ENCODE results near the gene STARD13.

Gene STARD13

GRCh38 chr13:33275916-33276315 lies 9.6 kb downstream of the STARD13 start:
- no peak for DNase-seq (ENCODE audit: low read depth)

GRCh38 chr13:33274264-33274663 lies 11.3 kb downstream of the STARD13 start:
- no peak for DNase-seq (ENCODE audit: low read depth)

- DNase-seq (ENCODE audit: low read depth) = no peak
These were observed 12.9 kb downstream of the STARD13 start for GRCh38 chr13:33272531-33273124.

GRCh38 chr13:33271759-33272158 lies 13.8 kb downstream of the STARD13 start:
- no peak for DNase-seq (ENCODE audit: low read depth)

- no peak for DNase-seq (ENCODE audit: low read depth)
These were observed 14.5 kb downstream of the STARD13 start for GRCh38 chr13:33270895-33271538.

GRCh38 chr13:33265607-33266006 lies 19.9 kb downstream of the STARD13 start:
- DNase-seq (ENCODE audit: low read depth) = no peak

GRCh38 chr13:33265133-33265532 lies 20.4 kb downstream of the STARD13 start:
- DNase-seq (ENCODE audit: low read depth) = no peak

- DNase-seq (ENCODE audit: low read depth) = no peak
These were observed 21.0 kb downstream of the STARD13 start for GRCh38 chr13:33264620-33264978.

- no peak for DNase-seq (ENCODE audit: low read depth)
These were observed 21.5 kb downstream of the STARD13 start for GRCh38 chr13:33263976-33264619.

GRCh38 chr13:33263484-33263883 lies 22.1 kb downstream of the STARD13 start:
- DNase-seq (ENCODE audit: low read depth) = no peak

- no peak for DNase-seq (ENCODE audit: low read depth)
These were observed 22.6 kb downstream of the STARD13 start for GRCh38 chr13:33262997-33263396.

GRCh38 chr13:33262594-33262993 lies 23.0 kb downstream of the STARD13 start:
- no peak for DNase-seq (ENCODE audit: low read depth)

- no peak for DNase-seq (ENCODE audit: low read depth)
These were observed 23.5 kb downstream of the STARD13 start for GRCh38 chr13:33262062-33262487.

- DNase-seq (ENCODE audit: low read depth) = no peak
These were observed 24.0 kb downstream of the STARD13 start for GRCh38 chr13:33261387-33262061.

- DNase-seq (ENCODE audit: low read depth) = no peak
These were observed 25.1 kb downstream of the STARD13 start for GRCh38 chr13:33260168-33261098.

GRCh38 chr13:33259296-33259695 lies 26.3 kb downstream of the STARD13 start:
- no peak for DNase-seq (ENCODE audit: low read depth)

GRCh38 chr13:33258808-33259193 lies 26.8 kb downstream of the STARD13 start:
- no peak for DNase-seq (ENCODE audit: low read depth)

- no peak for DNase-seq (ENCODE audit: low read depth)
These were observed 27.4 kb downstream of the STARD13 start for GRCh38 chr13:33257841-33258807.

- DNase-seq (ENCODE audit: low read depth) = no peak
These were observed 29.3 kb downstream of the STARD13 start for GRCh38 chr13:33256148-33256840.

- DNase-seq (ENCODE audit: low read depth) = no peak
These were observed 33.4 kb downstream of the STARD13 start for GRCh38 chr13:33252135-33252534.

Measured in activated T-helper 1 cell treated with Interleukin-2 at 50 U/mL for 16 hours (primary cell).